DND-41 (cell line): ENCODE data around the gene RASSF10.

Source experiments
- CTCF ChIP-seq: IDR thresholded peaks from 2 replicates; pipeline ENCODE4 v1.5.1; 2012; ENCODE audit warnings: borderline replicate concordance, low read length, moderate library complexity, mild to moderate bottlenecking; ENCODE audit not compliant: poor library complexity, severe bottlenecking; ENCODE audit errors: extremely low read depth
- EZH2 ChIP-seq: IDR thresholded peaks from 3 replicates; pipeline ENCODE4 v1.6.1; 2012; ENCODE audit warnings: borderline replicate concordance, low read depth, mild to moderate bottlenecking, moderate library complexity, low read length, inconsistent platforms; ENCODE audit not compliant: severe bottlenecking

DNA sequence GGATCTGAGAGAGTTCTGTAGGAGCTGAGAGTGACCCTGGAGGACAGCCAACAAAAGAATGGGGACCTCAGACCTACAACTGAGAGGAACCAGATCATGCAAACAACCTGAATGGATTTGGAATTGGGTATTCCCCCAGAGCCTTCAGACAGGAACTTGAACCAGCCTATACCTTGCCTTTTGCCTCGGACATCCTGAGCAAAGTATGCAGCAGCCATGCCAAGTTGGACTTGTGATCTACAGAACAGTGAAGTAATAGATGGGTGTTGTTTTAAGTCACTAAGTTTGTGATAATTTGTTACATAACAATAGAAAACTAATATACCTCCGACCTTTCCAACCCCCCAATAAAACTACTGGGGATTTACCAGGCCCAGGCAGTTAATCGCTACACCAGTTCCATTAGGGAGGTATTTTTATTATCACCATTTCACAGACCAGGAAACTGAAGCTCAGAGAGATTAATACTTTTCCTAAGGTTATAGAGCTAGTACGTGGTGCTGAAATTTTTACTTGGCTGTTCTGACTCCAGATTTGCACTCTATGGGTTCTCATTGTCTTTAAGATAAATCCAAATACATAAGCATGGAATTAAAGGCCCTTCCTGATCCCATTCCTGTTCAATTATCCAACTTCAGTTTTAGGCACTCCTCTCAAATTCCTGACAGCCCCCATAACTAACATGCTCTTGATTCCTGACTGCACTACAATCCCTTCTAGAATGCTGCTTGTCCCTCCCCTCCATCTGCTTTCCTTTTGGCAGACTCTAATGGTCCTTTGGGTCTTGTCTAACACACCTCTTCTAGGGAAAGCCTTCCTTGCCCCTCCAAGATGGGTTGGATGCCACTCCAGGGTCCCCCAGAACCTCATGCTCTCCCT, 1.7 kb upstream of the RASSF10 start:
- no peak for TF ChIP-seq CTCF
- no peak for TF ChIP-seq EZH2
